Nucleus accumbens (tissue), 56 donors: ENCODE results near the gene SEL1L3.
"Not testable (repeated sequence)": the region's sequence is repeated elsewhere in the genome, so short reads cannot be mapped to it uniquely, and the experiment has no call there.

Experiments
- DNase-seq, 56 donors: peaks; one replicate each; lab custom pipeline; 2025; lab: John Stamatoyannopoulos, UW

Gene SEL1L3

GRCh38 chr4:25879991-25880651 is 17.3 kb upstream of the SEL1L3 start:
- DNase-seq, result no peak

GRCh38 chr4:25879587-25879986 is 16.8 kb upstream of the SEL1L3 start:
- no peak for DNase-seq

GRCh38 chr4:25879091-25879584 is 16.4 kb upstream of the SEL1L3 start:
- DNase-seq, result no peak

- DNase-seq, result no peak
Measured at GRCh38 chr4:25878676-25879075, 15.9 kb upstream of the SEL1L3 start.

GRCh38 chr4:25875281-25875745 is 12.5 kb upstream of the SEL1L3 start:
- DNase-seq, result no peak

GRCh38 chr4:25874655-25875054 is 11.9 kb upstream of the SEL1L3 start:
- no peak for DNase-seq

GRCh38 chr4:25873632-25874129 is 10.9 kb upstream of the SEL1L3 start:
- no peak for DNase-seq

- DNase-seq, result no peak
Measured at GRCh38 chr4:25872851-25873631, 10.3 kb upstream of the SEL1L3 start.

GRCh38 chr4:25870081-25870480 is 7.3 kb upstream of the SEL1L3 start:
- DNase-seq, result no peak

GRCh38 chr4:25867781-25868294 is 5.0 kb upstream of the SEL1L3 start:
- no peak for DNase-seq

GRCh38 chr4:25866401-25866800 is 3.6 kb upstream of the SEL1L3 start:
- not testable (repeated sequence) for DNase-seq

- no peak for DNase-seq
Measured at GRCh38 chr4:25865586-25865985, 2.8 kb upstream of the SEL1L3 start.

- peak in 1 of 56 donors; percentile 27 for DNase-seq
Measured at GRCh38 chr4:25863831-25864418, 1.1 kb upstream of the SEL1L3 start.

GRCh38 chr4:25863347-25863784 is 578 bp upstream of the SEL1L3 start:
- peak in 4 of 56 donors; percentile 13 to 30 (median 22) for DNase-seq

GRCh38 chr4:25861951-25862410 is 807 bp downstream of the SEL1L3 start:
- DNase-seq, result peak in 1 of 56 donors; percentile 5

GRCh38 chr4:25861280-25861950 is 1.4 kb downstream of the SEL1L3 start:
- no peak for DNase-seq

GRCh38 chr4:25860586-25861279 is 2.1 kb downstream of the SEL1L3 start:
- DNase-seq, result no peak

- DNase-seq, result no peak
Measured at GRCh38 chr4:25859429-25860148, 3.2 kb downstream of the SEL1L3 start.

- DNase-seq, result no peak
Measured at GRCh38 chr4:25857851-25858400, 4.9 kb downstream of the SEL1L3 start.
